Stimulated activated CD4-positive, alpha-beta T cell treated with anti-CD3 and anti-CD28 coated beads, Interleukin-2, amount 100 ng/mL, for 24 hours (primary cell): Measurements from ENCODE around the gene FIZ1.

Experiments
- DNase-seq, 2 donors: peaks; one replicate each; pipeline ENCODE4 v3.0.0-alpha.2; 2020

Gene FIZ1

DNA sequence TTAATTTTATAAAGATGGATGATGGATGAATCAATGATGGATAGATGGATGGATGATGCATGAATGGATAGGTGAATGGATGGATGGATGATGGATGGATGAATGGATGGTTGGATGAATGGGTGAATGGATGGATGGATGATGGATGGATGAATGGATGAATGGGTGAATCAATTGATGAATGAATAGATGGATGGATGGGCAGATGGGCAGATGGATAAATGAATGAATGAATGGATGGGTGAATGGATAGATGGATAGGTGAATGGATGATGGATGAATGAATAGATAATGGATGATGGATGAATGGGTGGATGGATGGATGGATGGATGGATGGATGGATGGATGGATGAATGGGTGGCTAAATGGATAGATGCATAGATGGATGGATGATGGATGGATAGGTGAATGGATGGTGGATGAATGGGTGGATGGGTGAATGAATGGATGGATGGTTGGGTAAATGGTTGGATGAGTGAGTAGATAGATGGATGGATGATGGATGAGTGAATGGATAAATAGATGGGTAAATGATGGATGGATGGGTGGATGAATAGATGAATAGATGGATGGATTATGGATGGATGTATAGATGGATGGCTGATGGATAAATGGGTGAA lies 31.5 kb downstream of the FIZ1 start:
- no peak for DNase-seq

DNA sequence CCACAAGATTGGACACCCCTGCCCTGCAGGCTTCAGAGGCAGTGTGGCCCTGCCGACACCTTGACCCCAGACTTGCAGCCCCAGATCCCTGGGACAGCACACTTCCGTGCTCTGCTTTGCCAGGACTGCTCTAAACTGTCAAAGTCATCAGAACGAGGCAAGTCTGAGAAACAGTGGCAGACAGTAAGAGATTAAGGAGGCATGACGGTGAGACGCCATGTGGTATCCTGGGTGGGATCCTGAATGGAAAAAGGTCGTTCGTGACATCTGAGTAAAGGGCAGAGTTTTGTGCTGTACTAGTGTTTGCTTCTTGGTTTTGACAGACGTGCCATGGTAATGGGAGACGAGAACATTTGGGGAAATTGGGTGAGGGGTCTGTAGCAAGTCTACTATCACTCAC lies 32.5 kb downstream of the FIZ1 start:
- DNase-seq, result no peak

DNA sequence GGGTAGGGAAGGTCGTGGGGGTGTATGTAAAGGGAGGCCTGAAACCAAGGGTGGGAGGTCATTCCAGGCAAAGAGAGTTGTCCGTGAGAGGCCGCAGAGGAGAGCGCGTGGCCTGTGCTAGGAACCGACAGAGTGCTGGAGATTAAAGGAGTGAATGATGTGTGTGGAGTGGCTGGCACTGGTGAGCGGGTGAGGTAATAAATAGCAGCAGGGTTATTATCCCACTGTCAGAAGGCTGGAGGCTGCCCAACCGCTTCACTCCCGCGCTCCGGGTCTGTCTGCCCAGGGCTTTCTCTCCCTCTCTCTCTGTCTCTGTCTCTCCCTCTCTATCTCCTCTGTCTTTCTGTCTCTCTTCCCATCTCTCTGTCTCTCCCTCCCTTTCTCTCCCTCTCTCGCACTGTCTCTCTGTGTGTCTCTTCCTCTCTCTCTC lies 36.0 kb downstream of the FIZ1 start:
- no peak for DNase-seq

DNA sequence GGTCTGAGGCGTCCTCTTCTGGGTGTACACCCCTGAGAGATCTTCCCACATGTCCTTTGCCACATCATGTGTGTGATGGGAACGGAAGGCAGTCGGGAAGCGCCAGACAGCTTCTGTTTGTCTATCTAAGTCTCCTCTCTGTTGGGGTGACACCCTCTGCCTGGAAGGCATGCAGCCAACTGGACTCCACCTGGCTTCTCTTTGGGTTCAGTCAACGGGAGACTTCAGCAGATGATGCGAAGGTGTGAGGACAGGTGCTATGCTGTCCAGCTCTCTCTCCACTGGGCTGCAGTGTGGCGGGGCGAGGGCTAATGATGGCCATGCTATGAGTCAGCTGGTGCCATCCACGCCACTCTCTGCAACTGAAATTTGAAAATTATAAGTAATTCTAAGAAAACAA lies 39.6 kb downstream of the FIZ1 start:
- no peak for DNase-seq

DNA sequence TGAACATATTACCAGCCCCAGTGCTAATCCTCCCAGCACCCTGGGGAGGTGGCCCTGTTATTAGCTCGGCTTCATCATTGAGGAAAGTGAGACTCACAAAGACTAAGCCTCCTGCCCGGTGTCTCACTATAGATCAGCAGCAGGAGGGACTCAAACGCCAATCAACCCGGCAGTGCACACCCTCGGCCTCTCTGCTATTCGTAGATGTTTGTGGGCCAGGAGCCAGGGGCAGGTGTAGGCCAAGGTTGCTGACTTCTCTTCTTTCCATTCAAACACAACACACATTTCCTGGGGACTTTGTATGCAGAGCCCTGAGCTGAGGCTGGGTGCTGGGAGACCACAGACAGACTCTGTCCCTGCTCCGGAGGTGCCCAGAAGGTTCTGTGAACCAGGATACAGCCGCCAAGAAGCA lies 44.6 kb downstream of the FIZ1 start:
- DNase-seq, result no peak

DNA sequence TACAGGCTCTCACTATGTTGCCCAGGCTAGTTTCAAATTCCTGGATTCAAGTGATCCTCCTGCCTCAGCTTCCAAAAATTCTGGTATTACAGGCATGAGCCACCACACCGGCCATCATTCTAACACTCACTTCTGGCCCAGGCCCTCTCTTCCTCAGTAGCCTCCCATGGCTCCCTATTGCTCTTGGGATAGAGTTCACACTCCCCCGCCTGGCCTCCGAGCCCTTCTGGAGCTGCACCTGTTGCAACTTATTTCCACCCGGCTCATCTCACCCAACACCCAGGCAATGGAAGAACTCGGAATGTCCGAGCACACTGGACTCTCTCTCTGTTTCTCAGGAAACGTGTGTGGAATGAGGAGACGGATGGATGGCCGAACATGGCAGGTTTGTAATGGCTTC lies 45.0 kb downstream of the FIZ1 start:
- no peak for DNase-seq

DNA sequence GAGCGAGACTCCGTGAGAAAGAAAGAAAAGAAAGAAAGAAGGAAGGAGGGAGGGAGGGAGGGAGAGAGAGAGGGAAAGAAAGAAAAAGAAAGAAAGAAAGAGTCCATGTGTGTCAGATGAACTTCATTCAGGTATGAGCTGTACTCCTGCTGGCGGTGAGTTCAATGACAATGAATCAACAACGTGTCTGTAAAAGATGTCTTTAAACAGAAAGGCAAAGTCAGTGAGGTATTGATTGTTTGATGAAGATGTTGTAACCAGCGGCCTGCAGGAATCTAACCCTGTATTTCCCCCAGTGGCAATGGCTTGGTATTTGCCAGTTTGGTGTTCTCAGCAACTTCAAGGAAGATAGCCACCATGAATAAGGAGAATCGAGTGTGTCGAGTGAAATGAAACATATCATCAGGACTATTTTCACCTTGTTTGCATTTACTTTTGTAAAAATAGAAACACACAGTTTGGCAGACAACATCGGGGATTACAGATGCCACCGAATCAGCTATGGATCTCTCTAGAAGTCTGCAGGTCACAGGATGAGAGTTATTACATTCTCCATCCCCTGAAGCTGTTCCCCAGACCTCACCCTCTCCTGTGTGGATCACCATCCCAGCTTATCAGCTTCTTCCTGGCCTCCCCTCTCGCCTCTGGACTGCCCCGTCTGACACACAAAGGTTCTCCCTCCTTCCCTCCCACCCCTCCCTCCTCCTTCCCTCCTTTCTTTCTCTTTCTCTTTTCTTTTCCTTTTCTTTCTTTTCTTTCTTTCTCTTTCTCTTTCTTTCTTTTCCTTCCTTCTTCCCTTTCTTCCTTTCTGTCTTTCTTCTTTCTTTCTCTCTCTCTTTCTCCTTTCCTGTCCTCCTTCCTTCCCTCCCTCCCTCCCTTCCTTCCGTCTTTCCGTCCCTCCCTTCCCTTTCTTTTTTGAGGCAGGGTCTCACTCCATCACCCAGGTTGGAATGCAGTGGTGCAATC lies 45.8 kb downstream of the FIZ1 start:
- no peak for DNase-seq

DNA sequence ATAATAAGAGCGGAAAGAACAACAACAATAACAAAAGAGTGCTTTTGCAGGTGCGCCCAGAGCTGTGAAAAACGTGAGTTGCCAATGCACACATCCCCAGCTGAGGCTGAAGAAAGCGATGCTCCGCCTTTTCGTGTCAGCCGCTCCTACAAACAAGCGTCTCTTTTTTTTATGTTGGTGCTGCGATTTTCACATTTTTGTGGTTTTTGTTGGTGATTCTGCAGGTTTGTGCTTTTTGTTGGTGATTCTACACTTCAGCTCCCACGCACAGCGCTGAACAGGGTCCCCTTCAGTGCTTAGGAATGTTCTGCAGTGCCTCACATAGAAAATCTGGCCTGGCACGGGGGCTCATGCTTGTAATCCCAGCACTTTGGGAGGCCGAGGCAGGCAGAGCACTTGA lies 46.7 kb downstream of the FIZ1 start:
- no peak for DNase-seq

DNA sequence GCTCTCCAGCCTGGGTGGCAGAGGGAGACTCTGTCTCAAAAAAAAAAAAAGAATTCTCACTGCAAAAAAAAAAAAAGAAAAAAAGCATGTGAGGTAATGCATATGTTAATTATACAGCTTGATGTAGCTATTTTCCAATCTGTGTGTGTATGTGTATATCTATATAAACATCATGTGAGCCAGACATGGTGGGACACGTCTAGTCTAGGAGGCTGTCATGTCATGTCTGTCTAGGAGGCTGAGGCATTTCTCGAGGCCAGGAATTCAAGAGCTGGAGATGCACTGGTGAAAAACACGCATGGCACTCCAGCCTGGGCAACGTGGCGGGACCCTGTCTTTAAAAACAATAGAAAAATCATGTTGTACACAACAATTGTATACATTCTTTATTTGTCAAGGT lies 47.1 kb downstream of the FIZ1 start:
- DNase-seq, result no peak

DNA sequence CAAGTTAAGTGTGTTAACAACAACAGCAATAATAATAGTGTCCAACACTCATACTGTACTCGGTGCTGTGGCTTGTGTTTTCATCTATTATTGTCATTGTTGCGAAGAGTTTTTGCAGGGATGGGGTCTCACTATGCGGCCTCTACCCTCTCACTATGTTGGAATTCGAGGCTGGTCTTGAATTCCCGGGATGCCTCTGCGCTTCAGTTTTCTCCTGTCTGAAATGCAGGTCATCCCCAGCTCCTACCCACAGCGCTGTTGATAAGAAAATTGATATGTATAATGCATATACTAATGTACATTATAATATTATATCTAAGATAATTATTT lies 49.0 kb downstream of the FIZ1 start:
- DNase-seq, result no peak

DNA sequence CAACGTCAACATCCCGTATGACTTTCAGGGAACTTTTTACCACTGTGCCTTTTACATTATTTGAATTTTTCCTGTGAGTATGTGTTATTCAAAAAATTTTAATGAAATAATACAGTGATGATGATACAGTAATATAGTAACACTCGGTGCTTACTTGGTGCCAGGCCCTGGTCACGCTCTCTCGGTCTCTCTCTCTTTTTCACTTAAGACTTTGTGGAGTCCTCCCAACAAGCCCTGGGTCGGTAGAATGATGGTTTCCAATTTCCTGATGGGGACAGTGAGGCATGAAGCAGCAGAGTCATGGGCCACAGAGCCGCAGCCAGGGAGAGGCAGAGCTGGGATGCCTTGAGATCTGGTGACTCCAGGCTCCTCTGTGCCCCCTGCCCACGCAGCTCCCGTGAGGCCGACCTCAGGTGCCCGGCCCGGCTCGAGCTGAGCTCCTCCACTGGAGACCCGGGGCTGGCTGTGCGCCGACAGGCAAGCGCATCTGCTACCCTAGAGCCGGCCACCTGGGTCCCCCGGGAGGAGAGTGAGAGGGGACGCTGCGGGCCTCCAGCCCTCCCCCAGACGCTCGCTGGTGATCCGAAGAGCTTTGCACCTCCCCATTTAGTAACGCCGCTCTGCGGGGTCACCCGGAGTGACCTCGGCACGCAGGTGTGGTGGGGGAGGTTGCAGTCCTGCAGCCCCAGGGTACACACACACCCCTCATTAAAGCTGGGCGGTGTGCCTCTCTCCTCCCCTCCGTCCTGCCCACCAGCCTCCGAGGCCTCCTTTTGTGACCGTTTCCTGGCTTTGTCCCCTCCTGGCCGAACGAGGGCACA lies 49.6 kb downstream of the FIZ1 start:
- no peak for DNase-seq

DNA sequence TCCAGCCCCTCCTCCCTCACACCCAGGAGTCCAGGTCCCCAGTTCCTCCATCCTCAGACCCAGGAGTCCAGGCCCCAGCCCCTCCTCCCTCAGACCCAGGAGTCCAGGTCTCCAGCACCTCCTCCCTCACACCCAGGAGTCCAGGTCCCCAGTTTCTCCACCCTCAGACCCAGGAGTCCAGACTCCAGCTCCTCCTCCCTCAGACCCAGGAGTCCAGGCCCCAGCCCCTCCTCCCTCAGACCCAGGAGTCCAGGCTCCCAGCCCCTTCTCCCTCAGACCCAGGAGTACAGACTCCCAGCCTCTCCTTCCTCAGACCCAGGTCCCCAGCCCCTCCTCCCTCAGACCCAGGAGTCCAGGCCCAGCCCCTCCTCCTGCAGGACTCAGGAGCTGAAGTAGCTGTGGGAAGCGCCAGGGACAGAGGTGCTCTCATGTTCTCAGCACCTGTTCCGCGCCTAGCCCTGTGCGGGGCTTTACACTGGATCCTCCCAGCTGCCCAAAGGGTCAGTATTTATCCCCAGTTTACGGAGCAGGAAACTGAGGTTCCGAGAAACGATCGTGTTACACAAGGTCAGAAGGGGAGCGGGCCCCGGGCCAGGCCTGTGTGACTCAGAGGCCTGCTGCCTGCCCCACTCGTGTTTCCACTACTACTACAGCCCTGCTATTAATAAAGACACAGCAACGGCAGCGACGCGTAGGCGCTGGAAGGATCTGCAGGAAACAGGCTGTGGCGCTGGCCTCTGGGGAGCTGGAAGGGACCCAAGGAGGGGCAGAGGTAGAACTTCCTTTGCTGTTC lies 52.3 kb downstream of the FIZ1 start:
- no peak for DNase-seq

DNA sequence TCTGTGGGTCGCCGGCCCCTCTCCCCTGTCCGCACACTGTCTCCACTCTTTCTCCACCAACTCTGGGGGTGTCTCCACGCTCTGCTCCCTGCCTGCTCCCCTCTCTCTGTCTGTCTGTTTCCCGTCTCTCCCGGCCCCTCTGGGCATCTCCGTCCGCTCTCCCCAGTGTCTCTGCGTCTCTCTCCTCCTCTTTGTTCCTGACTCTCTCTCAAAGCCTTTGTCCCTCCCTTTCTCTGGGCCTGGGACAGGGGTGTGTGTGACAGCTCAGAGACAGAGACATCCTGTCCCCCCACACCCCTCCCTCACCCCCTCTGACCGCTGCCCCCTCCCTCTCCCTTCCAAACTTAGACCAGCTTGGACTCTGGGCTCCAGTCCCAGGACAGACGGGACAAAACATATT lies 53.3 kb downstream of the FIZ1 start:
- no peak for DNase-seq

DNA sequence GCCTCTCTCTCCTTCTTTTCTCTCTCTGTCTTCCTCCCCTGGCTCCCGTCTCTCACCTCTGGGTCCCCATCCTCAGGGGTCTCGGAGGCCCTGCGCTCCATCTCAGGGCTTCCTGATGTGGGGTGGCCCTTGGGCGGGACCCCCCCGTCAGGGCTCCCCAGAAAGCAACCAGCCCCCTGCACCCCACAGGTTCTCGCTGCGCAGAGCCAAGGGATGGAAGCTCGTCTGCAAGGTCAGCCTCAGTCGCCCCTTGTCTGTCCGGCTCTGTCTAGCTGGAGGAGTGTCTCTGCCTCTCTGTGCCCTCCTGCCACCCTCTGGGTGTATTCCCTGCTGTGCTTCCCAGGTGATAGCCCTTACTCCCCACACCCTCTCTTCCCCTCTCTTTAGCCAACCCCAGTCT lies 53.9 kb downstream of the FIZ1 start, which contains the start of gene SBK3:
SBK3 (minus strand) TSS at position 101 of the 400 bp plus-strand sequence; CDS start at position 101, 0 bp downstream.
- no peak for DNase-seq

DNA sequence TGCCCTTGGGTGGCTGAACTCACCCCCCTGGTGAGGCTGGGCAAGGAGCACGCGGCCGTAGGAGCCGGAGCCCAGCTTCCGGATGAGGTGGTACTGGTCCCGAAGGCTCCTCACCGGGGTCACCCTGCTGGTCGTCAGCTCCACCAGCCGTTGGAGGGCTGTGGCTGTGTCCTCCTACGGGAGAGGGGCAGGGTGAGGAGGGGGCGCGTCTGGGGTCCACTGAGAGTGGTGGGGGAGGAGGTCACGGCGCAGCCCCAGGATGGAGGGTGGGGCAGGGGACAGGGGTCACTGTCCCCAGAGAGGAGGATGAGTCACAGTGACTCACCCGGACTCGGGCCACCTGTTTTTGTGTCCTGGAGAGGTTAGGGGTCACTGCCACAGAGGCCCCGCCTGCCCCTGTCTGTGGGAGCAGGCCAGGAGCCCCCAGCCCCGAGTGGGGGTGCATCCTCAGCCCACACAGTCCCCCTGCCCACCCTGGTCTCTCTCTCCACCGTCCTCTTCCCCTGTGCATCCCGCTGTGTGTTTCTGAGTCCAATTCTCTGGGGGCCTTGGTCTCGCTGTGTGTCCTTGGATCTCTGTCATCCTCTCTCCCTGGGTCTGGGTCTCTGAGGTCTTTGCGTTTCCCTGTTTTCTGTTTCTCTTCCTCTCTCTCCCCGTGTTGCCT lies 54.4 kb downstream of the FIZ1 start:
- no peak for DNase-seq

DNA sequence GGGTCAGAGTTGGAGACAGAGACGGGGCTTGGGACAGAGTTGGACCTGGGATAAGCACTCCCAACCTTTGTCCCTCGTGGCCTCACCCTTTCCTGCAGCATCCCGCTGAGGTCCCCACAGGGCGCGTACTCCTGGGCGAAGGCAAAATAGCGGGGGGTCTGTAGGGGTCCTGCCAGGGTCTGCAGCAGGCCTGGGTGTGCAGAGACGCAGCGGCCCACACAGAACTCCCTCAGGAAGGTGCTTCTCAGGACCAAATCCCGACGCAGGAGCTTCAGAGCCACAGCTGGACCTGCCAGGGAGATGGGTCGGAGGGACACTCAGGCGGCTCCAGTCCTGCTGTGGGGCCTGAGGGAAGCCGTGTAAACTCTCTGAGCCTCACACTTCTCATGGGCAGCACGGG lies 55.3 kb downstream of the FIZ1 start:
- DNase-seq, result no peak

DNA sequence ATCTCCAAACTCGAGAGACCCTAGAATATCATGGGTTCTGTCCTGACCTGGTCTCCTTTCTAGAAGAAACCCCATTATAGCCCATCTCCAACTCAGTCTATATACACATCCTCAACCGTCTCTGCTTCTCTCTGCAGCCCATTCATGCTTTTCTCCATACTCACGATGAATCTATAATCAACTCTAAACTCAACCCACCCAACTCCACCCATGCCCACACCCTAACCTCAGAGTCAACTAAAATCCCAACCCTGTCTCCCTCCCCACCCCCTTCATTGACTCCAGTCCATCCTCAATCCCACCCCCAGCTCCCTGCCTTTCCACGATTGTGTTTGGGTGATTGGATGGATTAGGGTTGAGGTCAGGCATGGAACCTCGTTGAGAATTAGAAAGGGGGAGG lies 55.8 kb downstream of the FIZ1 start:
- DNase-seq, result no peak

DNA sequence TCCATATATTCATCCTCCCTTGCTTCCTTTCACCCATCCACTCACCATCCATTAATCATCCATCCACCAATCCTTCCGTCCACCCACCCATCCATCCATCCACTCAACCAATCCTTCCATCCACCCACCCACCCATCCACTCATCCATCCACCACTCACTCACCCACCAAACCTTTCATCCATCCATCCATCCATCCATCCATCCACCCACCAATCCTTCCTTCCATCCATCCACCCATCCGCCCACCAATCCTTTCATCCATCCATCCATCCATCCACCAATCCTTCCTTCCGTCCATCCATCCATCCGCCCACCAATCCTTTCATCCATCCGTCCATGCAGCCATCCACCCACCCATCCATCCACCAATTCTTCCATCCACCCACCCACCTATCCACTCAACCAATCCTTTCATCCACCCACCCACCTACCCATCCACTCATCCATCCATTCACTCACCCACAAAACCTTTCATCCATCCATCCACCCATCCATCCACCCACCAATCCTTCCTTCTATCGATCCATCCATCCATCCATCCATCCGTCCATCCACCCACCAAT lies 56.9 kb downstream of the FIZ1 start:
- no peak for DNase-seq
